ENCODE results near the gene TEKTIP1.
"Not testable (repeated sequence)": the region's sequence is repeated elsewhere in the genome, so short reads cannot be mapped to it uniquely, and the experiment has no call there.

TEKTIP1 gene

DNA sequence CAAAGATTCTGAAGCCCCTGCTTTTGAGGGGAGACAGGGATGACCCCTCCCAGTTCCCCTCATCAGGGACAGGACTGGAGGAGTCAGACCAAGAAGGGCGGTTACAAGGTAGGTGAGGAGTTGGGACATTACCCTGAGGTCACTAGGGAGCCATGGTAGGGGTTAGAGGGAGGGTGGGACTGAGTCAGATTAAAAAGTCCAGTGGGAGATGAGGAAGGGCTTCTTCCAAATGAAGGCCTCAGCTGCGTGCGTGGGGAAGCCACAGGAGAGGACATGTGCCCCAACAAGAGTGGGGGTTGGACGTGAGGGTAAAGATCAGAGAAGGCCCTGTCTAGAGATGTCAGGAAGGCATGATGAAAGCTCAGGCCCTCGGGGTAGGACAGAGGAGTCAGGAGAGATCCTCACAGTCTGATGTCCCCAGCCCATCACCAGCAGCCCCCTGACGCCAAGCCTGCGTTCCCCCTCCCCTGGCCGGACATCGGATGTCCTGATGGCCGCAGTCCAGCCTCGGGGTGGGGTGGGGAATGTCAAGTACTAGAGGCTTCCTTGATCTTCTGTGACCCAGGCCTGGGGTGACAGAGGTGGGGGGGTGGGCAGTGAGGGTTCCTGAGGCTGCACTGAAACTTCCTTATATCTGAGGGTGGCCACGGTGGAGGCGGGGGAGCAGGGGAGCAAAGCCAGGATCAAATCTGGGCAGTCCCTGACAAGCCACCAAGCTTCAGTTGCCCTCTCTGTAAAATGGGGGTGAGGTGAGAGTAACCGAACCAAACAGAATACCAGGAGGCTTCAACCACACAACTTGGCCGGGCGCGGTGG, 24.9 kb downstream of the TEKTIP1 start:
- DNase-seq, result no peak

GRCh38 chr19:3565139-3565538, 26.2 kb downstream of the TEKTIP1 start:
- DNase-seq, result no peak

DNA sequence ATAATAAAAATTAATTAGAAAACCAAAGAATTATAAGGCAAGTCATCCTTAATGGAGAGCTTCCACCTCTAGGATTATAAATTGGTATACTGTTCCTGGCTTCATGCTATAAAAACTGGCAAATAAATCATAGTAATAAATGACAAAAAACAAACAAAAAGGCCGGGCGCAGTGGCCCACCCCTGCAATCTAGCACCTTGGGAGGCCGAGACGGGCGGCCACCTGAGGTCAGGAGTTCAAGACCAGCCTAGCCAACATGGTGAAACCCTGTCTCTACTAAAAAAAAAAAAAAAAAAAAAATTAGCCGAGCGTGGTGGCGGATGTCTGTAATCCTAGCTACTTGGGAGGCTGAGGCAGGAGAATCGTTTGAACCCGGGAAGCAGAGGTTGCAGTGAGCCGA, 31.1 kb downstream of the TEKTIP1 start:
- DNase-seq, result peak; percentile 94

DNA sequence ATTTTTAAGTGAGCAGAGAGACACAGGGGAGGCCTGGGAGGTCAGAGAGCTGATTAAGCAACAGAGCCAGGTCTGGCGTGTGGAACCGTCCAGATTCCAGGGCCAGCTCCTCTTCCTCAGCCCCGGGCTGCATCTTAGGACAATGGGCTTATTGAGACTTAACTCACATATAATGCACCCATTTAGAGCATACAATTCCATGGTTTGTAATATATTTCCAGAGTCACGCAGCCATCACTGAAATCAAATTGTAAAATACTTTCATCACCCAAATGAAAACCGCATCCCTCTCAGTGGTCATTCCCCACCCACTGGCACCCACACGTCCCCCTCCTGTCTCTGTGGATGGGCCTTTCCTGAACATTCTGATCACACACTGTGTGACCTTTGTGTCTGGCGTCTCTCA, 31.6 kb downstream of the TEKTIP1 start:
- peak; percentile 84 for DNase-seq

GRCh38 chr19:3572132-3572854, 33.3 kb downstream of the TEKTIP1 start:
- DNase-seq, result peak; percentile 100

- DNase-seq, result no peak
Observed at GRCh38 chr19:3572855-3573161, 33.8 kb downstream of the TEKTIP1 start, which contains the start of gene HMG20B. TSS of gene HMG20B (plus strand) at chr19:3572944. CDS start at chr19:3573310, 366 bp downstream.

DNA sequence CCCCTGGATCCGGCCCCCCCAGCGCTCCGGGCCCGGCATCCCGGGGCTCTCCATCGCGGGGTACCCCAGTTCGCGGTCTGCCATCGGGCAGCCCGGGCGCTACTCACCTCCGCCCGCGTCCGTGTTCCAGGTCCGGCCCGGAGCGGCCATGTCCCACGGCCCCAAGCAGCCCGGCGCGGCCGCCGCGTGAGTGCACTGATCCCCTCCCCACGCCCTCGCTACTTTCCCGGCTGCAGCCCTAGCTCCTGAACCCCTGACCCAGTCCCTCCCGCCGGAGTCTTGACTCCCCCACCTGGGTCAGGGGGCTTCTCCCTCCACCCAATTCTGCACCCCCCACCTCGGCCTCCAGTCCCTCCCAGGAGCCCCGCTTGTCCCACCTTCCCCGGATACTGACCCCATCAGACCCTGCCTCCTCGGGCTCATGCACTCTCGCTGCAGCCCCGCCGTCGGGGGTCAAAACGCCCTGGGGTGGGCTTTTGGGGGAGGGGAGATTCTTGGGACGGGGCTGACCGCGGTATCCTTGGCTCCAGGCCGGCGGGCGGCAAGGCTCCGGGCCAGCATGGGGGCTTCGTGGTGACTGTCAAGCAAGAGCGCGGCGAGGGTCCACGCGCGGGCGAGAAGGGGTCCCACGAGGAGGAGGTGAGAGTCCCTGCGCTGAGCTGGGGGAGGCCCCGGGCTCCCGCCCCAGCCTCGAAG, 34.3 kb downstream of the TEKTIP1 start:
- peak; percentile 65 for DNase-seq

DNA sequence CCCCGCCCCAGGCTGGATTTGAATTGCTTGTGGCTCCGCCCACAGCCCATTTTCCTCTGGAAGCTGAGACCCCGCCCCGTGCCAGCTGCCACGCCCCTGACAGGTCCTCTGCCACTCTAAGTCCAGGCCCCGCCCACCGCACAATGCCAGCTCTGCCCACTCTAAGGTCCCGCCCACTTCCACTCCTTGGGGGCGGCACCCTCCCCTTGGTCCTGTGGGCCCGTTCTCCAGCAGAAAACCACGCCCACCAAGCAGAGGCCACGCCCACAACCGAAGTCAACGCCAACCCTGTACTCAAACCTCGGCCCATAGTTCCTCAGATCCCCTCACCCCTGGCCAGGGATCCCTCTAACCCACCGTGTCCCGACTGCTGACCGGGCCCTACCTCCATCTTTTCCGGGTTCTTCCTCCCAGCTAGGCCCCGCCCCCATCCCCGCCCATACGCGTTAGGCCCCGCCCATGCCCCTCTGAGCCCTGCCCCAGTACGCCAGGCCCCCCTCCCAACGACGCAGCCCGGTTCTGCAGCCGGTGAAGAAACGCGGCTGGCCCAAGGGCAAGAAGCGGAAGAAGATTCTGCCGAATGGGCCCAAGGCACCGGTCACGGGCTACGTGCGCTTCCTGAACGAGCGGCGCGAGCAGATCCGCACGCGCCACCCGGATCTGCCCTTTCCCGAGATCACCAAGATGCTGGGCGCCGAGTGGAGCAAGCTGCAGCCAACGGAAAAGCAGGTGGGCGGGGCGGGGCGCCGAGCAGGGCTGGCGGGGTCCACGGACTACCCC, 35.1 kb downstream of the TEKTIP1 start:
- peak; percentile 92 for DNase-seq

GRCh38 chr19:3575260-3575741, 36.3 kb downstream of the TEKTIP1 start:
- peak; percentile 27 for DNase-seq

GRCh38 chr19:3575949-3576673, 37.1 kb downstream of the TEKTIP1 start:
- no peak for DNase-seq

DNA sequence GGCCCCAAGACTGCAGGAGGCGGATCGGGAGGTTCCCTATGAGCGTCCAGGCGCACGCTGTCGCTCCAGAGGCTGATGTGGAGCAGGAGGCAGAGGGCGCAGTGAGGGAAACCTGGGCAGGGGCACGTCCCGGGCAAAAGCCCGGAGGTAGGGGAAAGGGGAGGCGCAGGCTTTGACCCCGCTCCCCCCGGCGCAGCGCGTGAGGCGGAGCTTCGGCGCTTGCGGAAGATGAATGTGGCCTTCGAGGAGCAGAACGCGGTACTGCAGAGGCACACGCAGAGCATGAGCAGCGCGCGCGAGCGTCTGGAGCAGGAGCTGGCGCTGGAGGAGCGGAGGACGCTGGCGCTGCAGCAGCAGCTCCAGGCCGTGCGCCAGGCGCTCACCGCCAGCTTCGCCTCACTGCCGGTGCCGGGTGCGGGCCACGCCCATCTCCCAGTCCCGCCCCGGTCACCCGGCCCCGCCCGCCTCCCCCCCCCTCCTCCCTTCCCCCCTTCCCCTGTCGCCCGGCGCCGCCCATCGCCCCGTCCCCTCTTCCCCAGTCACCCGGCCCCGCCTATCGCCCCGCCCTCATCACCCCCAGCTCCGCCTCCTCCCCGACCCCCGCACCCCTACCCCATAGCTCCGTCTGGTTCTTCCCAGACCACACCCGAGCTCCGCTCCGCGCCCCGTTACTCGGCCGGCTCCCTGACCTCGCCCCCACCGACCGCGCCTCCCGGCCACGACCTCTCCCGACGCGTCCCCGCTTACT, 37.9 kb downstream of the TEKTIP1 start:
- DNase-seq, result peak; percentile 23

GRCh38 chr19:3577723-3578344, 38.9 kb downstream of the TEKTIP1 start:
- no peak for DNase-seq

DNA sequence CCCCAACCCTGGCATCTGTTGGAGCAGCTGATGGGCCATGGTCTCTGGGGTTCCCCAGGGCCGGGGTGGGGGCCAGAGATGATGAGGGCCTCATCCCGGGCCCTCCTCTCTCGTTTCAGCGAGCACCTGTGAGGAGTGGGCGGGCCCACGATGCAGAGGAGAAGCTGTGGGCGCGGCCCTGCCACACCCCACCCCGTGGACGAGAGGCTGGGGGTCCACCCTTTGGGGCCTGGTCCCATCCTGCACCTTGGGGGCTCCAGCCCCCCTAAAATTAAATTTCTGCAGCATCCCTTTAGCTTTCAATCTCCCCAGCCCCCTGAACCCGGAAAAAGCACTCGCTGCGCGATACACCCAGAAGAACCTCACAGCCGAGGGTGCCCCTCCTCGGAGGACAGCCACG, 39.4 kb downstream of the TEKTIP1 start:
- no peak for DNase-seq

DNA sequence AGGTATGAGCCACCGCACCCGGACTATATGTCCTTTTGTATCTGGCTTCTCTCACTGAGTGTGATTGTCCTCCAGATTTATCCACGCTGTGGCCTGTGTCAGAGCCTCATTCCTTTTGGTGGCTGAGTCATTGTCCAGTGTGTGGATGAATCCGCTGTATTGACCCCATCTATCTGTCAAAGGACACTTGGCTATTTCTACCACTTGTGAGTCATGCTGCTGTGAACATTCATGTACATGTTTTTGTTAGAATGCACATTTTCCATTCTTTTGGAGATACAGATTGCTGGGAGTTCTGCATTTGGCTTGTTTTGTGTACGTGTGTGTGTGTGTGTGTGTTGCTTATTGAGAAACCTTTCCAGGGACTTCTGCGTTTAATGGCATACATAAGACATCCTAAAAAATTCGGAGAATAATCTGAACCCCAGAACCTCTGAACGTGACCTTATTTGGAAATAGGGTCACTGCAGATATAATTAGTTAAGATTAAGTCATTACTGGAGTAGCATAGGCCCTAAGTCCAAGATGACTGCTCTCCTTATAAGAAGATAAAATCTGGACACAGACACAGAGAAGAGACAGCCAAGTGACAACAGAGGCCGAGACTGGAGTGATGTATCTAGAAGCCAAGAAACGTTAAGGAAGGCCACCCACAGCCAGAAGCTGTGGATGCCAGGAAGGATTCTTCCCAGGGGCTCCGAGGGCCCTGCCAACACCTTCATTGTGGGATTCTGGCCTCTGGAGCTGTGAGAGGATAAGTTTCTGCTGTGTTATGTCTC, 41.4 kb downstream of the TEKTIP1 start:
- no peak for DNase-seq

- DNase-seq, result not testable (repeated sequence)
Observed at GRCh38 chr19:3581792-3582191, 42.8 kb downstream of the TEKTIP1 start.

DNA sequence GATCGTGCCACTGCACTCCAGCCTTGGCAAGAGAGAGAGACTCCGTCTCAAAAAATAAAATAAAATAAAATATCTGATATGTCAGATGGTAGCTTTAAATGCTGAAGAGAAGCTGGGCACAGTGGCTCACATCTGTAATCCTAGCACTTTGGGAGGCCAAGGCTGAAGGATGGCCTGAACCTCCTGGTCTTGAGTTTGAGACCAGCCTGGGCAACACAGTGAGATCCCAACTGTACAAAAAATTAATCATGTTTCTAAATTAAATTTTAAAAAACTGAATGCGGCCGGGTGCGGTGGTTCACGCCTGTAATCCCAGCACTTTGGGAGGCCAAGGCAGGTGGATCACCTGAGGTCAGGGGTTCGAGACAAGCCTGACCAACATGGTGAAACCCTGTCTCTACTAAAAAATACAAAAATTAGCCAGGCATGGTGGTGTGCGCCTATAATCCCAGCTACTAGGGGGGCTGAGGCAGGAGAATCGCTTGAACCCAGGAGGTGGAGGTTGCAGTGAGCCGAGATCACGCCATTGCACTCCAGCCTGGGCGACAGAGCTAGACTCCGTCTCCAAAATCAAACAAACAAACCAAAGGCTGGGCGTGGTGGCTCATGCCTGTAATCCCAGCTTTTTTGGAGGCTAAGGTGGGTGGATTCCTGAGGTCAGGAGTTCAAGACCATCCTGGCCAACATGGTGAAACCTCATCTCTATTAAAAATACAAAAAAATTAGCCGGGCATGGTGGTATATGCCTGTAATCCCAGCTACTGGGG, 45.2 kb downstream of the TEKTIP1 start:
- not testable (repeated sequence) for DNase-seq

DNA sequence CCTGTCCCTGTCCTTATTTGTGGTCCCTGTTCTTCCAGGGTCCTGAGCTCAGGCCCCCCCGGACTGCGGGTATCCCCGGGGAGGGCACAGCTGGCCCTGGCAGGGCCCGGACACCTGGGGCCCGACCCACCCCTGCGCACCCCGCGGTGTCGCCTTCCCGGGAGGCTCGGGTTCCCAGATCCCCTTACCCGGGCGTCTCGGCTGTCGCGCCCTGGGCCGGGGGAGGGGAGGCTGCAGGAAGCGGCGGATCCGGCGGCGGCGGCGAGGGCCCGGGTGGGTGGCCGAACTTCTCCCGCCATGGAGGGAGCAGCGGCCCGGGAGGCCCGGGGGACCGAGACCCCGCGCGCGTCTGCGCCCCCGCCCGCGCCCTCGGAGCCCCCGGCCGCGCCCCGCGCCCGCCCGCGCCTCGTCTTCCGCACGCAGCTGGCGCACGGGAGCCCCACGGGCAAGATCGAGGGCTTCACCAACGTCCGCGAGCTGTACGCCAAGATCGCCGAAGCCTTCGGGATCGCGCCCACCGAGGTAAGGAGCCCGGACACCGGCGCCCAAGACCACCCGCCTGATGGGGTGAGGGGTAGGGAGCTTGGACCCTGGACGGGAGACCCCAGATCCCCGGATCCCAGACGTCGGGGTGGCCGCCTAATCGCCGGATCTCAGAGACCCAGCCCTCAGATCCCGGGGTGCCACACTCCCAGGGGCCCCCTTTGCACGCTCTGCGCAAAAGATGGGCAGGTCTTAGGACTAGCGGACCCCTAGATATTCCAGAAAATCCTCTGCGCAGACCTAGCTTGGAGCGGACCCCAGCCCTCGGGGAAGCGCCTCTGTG, 46.5 kb downstream of the TEKTIP1 start, which contains the start of gene GIPC3:
Gene GIPC3 (plus strand): TSS at position 178 of the 826 bp plus-strand sequence. CDS start 120 bp downstream, at position 298.
- DNase-seq, result peak; percentile 41

DNA sequence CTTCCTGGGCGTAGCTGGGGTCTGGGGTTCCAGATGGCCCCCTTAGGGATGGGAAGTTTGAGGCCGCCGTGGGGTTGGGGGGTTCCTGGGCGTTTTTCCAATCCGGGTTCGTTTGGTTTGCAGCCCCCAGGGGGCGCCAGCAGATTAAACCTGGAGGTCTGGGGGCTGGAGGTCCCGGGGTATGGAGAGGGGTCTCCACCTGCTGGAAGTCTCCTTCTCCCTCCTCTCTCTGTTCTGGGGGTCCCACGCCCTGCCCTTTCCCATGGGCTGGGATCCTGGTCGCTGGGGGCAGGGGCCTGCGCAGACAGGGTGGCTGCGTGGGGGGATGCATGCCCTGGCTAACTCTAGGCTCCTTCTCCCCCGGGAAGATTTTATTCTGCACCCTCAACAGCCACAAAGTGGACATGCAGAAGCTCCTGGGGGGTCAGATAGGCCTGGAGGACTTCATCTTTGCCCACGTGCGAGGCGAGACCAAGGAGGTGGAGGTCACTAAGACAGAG, 47.2 kb downstream of the TEKTIP1 start:
- peak; percentile 61 for DNase-seq

All from NCI-H69 (cell line).